ENCODE measurements around the gene PLA2G4B. TPM values are rescaled to one million over a fixed set of nuclear protein-coding genes. Genes with fewer than 3 reads are reported as not detected.

Gene PLA2G4B
- total RNA-seq, 1 donor from 2014 or later = 13.9 TPM

DNA sequence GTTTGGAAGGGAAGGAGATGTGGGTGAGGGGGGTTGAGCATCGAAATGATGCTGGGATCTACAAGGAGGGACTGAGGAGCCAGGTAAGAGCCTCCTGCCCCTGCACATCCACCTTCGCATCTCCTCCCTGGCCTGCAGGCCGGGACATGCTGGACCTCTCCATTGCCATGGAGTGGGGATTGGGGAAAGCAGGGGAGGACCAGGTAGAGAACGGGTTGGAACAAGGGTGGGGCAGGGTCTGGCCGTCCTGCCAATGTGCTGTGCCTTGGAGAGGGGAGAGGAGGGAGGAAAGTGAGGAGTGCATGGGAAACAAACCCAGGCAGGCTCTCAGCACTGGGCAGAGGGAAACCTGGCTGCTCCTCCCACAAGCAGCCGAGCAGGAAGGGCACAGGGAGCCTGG is 10.6 kb downstream of the PLA2G4B start:
- Histone ChIP-seq H3K27ac (no peak overlapping the region), H3K4me1 (no peaks in the 10 kb centered on the region), H3K27me3 (no peaks in the 10 kb centered on the region), H3K9me3 (no peaks in the 10 kb centered on the region), H3K4me3 (no peak overlapping the region), H3K36me3 (peaks cover 28 to 40% of the 10 kb centered on the region in 2 donors)
- no peak for DNase-seq (ENCODE audit: low spot score in 2 of 2)
- TF ChIP-seq, protein P1, sequence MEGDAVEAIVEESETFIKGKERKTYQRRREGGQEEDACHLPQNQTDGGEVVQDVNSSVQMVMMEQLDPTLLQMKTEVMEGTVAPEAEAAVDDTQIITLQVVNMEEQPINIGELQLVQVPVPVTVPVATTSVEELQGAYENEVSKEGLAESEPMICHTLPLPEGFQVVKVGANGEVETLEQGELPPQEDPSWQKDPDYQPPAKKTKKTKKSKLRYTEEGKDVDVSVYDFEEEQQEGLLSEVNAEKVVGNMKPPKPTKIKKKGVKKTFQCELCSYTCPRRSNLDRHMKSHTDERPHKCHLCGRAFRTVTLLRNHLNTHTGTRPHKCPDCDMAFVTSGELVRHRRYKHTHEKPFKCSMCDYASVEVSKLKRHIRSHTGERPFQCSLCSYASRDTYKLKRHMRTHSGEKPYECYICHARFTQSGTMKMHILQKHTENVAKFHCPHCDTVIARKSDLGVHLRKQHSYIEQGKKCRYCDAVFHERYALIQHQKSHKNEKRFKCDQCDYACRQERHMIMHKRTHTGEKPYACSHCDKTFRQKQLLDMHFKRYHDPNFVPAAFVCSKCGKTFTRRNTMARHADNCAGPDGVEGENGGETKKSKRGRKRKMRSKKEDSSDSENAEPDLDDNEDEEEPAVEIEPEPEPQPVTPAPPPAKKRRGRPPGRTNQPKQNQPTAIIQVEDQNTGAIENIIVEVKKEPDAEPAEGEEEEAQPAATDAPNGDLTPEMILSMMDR (IDR thresholded peaks at IDR 0.05) = no peak
- intact Hi-C loops (cut with DNase I) = no loop called here

DNA sequence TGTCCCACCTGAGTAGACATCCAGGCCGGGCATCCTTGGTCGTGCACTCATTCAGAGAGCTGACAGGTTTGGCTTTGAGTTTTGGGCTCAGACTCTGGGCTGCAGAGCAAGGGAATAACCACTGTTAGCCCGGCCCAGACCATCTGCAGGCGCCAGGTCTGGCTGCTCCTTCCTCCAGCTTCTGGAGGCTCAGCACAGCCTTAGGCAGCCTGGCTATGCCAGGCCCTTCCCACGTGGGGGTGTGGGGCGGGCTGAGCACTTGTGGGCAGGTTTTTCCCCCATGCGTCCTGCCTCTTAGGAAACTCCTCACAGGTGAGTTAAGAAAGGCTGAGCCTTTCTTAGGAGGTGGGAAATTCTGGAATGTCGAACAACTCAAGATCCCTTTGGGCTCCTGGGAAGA is 11.2 kb downstream of the PLA2G4B start:
- no peak overlapping the region for H3K27ac ChIP-seq
- DNase-seq (ENCODE audit: low spot score in 2 of 2) = no peak
- no peaks in the 10 kb centered on the region for H3K9me3 ChIP-seq
- H3K36me3 ChIP-seq = peaks cover 28 to 35% of the 10 kb centered on the region in 2 donors
- H3K4me3 ChIP-seq = no peak overlapping the region
- no peaks in the 10 kb centered on the region for H3K27me3 ChIP-seq
- TF ChIP-seq, protein P1 (IDR thresholded peaks at IDR 0.05) = no peak
- no peaks in the 10 kb centered on the region for H3K4me1 ChIP-seq
- intact Hi-C loops (cut with DNase I) = no loop called here

DNA sequence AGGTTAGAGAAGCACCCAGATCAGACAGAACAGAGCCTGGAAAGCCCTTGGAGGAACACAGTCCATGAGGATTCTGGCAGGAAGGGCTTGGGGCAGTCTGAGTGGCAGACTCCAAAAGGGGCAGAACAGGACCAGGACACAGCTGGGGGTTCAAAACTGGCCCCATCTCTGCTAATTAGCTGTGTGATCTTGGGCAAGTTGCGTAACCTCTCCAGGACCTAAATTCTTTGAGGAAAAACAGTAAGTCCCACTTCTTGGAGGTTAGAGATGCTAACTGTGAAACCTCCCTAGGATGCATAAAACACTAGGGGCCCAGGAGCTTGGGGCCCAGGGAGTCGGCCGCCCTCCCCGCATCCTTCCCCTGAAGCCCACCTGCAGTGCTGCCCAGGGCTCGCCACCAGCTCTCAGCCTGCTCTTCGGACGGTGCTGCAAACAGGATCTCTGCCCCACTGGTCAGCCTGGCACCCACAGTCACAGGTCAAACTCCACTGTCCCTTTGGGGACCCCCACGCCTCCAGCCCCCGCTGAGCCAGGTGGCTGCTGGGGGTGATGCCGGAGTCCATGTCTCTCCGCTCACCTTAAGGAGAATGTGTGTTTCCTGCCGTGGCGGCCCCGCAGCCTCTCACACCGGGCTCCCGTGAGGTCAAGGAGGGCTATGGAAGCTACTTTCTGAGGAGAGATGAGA is 12.0 kb downstream of the PLA2G4B start:
- no peak overlapping the region for H3K27ac ChIP-seq
- intact Hi-C loops (cut with DNase I) = no loop called here

DNA sequence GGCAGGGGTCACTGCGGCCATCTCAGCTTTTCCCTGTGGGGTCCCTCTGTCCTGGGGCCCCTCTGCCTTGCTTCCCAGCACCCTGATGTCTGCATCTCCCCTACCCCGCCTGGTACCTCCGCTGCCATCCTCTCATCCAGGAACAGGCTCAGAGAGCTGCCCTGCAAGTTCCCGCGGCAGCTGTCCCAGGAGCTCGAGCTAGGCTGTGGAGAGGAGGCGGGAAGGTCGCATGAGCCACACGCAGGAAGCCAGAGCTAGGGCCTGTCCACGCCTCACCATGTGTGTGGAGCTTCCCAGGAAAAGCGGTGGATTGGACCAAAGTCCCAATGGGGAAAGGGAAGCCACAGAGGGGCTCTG is 12.5 kb downstream of the PLA2G4B start:
- Histone ChIP-seq H3K4me1 (no peaks in the 10 kb centered on the region), H3K27me3 (no peaks in the 10 kb centered on the region), H3K36me3 (peaks cover 21 to 22% of the 10 kb centered on the region in 2 donors), H3K9me3 (no peaks in the 10 kb centered on the region), H3K27ac (no peak overlapping the region), H3K4me3 (no peak overlapping the region)
- TF ChIP-seq, protein P1 (IDR thresholded peaks at IDR 0.05) = no peak
- intact Hi-C loops (cut with DNase I) = no loop called here
- DNase-seq (ENCODE audit: low spot score in 2 of 2) = no peak

More for the DNA sequence above, 12.0 kb downstream of the PLA2G4B start:
- Histone ChIP-seq H3K4me3 (no peak overlapping the region), H3K27me3 (no peaks in the 10 kb centered on the region), H3K4me1 (no peaks in the 10 kb centered on the region), H3K9me3 (no peaks in the 10 kb centered on the region), H3K36me3 (peaks cover 24 to 28% of the 10 kb centered on the region in 2 donors)
- no peak for DNase-seq (ENCODE audit: low spot score in 2 of 2)
- TF ChIP-seq, protein P1 (IDR thresholded peaks at IDR 0.05) = no peak

DNA sequence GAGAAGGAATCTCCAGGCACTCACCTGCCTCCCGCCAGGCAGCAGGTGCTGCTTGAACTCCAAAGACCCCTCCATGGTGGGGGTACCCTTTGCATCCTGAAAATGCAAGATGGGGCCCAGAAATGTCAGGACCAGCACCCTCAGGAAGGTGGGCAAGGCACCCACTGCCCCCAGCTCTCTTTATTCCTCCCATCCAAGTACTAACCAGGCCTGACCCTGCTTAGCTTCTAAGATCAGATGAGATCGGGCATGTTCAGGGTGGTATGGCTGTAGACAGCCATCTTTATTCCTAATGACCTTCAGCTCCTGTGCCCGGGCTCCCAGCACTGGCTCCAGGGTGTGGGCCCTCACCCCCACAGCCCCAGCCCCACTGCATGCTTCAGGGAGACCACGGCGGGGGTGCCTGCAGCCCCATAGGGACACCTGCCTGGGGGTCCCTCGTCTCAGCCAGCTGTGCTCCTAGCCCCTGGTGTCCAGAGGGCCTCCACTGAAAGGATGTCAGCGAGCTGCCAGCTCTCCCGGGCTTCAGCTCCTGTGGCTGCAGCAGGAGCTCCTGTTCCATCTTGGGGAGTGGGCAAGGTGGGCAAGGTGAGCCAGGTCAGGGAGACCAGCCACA is 13.2 kb downstream of the PLA2G4B start:
- DNase-seq (ENCODE audit: low spot score in 2 of 2) = no peak
- Histone ChIP-seq H3K36me3 (peaks cover 13 to 15% of the 10 kb centered on the region in 2 donors), H3K27me3 (no peaks in the 10 kb centered on the region), H3K27ac (no peak overlapping the region), H3K4me1 (no peaks in the 10 kb centered on the region), H3K9me3 (no peaks in the 10 kb centered on the region), H3K4me3 (no peak overlapping the region)
- TF ChIP-seq, protein P1 (IDR thresholded peaks at IDR 0.05) = no peak
- intact Hi-C loops (cut with DNase I) = no loop called here

Measured in ascending aorta (tissue), 2 donors.